ENCODE results near the gene MGRN1.
A peak's percentile ranks its signal among the peaks of the same experiment; 100 is the strongest.

Gene MGRN1

DNA sequence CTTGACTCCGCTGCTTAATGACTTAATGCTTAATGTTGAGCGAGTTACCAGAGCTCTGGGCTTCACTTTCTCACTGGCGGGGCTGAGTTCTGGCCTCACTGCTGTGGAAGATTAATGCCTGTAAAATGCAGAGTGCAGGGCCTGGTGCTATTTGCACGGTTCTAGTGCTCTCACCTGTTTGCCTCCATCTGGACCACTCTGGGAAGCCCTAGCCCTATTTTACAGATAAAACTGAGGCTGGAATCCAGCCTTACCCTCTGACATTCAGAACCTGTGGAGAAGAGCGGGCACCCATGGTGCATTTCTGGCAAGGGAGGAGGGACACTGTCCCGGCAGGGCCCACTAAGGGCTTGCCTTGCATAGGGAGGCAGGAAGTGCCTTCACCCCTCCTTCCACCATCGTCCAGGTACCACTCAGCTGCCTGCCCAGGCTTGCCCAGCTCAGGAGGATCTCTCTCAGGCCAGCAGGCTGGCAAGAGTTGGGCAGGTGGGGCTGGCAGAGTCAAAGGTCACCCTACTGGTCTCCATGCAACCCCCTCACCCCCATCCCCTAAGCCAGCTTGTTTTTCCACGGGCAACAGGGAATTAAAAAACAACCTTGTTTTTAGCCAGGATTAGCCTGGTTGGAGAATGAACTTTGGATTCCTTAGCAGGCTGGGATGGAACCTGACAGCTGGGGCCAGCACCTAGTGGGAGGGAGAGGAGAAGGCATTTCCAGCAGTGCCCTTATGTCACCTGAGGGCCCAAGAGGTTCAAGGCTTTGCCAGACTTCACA, 5.8 kb upstream of the MGRN1 start:
- DNase-seq (ENCODE audit: extremely low read depth, insufficient read length) = no peak
- Histone ChIP-seq H3K36me3 (ENCODE audit: control insufficient read depth, insufficient read depth, low read length) (no peaks in the 10 kb centered on the region), H3K4me3 (replicated peaks; ENCODE audit: low read depth, low read length) (no peak overlapping the region), H3K27me3 (replicated peaks; ENCODE audit: control insufficient read depth, insufficient read depth, low read length) (no peaks in the 10 kb centered on the region)
- TF ChIP-seq, protein P1, sequence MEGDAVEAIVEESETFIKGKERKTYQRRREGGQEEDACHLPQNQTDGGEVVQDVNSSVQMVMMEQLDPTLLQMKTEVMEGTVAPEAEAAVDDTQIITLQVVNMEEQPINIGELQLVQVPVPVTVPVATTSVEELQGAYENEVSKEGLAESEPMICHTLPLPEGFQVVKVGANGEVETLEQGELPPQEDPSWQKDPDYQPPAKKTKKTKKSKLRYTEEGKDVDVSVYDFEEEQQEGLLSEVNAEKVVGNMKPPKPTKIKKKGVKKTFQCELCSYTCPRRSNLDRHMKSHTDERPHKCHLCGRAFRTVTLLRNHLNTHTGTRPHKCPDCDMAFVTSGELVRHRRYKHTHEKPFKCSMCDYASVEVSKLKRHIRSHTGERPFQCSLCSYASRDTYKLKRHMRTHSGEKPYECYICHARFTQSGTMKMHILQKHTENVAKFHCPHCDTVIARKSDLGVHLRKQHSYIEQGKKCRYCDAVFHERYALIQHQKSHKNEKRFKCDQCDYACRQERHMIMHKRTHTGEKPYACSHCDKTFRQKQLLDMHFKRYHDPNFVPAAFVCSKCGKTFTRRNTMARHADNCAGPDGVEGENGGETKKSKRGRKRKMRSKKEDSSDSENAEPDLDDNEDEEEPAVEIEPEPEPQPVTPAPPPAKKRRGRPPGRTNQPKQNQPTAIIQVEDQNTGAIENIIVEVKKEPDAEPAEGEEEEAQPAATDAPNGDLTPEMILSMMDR (IDR thresholded peaks at IDR 0.05; ENCODE audit: insufficient read depth, low read length, poor library complexity, severe bottlenecking) = no peak

DNA sequence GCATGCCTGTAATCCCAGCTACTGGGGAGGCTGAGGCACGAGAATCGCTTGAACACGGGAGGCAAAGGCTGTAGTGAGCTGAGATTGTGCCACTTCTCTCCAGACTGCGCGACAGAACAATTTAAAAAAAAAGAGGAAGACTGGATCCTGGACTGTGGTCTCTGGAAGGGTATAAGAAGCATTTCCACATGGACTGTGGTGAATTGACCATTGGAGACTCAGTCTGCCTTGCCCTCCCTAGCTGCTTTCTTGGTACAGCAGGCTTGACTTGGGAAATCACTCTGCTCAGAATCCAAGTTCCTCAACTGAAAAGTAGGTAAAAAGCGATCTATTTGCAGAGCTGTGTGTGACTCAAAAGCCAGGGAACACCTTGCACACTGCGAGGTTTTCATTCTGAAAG, 1.0 kb upstream of the MGRN1 start:
- no peak for DNase-seq (ENCODE audit: extremely low read depth, insufficient read length)
- Histone ChIP-seq H3K36me3 (ENCODE audit: control insufficient read depth, insufficient read depth, low read length) (peaks cover 2% of the 10 kb centered on the region; the same call in 1 of the 2 replicates), H3K4me3 (replicated peaks; ENCODE audit: low read depth, low read length) (no peak overlapping the region), H3K27me3 (replicated peaks; ENCODE audit: control insufficient read depth, insufficient read depth, low read length) (no peaks in the 10 kb centered on the region)
- TF ChIP-seq, protein P1 (IDR thresholded peaks at IDR 0.05; ENCODE audit: insufficient read depth, low read length, poor library complexity, severe bottlenecking) = no peak

DNA sequence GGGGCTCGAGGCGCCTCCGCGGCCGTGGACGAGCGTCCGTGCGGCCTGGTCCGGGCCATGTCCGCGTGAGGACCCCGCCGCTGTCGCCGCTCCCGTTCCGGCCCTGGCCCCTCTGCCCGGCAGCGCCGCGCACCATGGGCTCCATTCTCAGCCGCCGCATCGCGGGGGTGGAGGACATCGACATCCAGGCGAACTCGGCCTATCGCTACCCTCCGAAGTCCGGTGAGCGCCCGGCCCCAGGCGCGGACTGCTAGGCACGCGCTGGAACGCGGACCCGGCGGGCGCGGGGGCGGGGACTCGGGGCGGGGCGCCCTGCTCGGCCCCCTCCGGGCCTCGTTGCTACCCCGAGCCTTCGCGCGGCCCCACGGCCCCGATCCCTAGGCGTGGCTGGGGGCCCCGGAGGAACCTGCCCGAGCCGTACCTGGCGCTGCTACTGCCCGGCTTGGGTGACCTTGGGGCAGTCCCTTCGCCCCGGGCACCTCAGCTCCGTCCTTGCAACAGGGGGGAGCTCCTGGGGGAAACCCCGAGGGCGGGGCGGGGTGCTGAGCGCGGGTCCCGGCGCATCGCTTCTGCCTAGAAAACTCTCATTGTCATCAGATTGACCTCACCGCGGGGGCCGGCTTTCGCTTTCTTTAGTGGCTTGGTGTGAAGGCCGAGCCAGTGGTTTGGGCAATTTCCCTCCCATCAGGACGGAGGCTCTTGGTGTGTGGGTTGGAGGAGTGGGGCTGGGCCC, 367 bp downstream of the MGRN1 start:
- H3K36me3 ChIP-seq (ENCODE audit: control insufficient read depth, insufficient read depth, low read length) = peaks cover 2% of the 10 kb centered on the region; the same call in 1 of the 2 replicates
- TF ChIP-seq, protein P1 (IDR thresholded peaks at IDR 0.05; ENCODE audit: insufficient read depth, low read length, poor library complexity, severe bottlenecking) = no peak
- peak; percentile 90 for DNase-seq (ENCODE audit: extremely low read depth, insufficient read length)
- peak overlapping the region; percentile 93 for H3K4me3 ChIP-seq (replicated peaks; ENCODE audit: low read depth, low read length)
- H3K27me3 ChIP-seq (replicated peaks; ENCODE audit: control insufficient read depth, insufficient read depth, low read length) = no peaks in the 10 kb centered on the region

DNA sequence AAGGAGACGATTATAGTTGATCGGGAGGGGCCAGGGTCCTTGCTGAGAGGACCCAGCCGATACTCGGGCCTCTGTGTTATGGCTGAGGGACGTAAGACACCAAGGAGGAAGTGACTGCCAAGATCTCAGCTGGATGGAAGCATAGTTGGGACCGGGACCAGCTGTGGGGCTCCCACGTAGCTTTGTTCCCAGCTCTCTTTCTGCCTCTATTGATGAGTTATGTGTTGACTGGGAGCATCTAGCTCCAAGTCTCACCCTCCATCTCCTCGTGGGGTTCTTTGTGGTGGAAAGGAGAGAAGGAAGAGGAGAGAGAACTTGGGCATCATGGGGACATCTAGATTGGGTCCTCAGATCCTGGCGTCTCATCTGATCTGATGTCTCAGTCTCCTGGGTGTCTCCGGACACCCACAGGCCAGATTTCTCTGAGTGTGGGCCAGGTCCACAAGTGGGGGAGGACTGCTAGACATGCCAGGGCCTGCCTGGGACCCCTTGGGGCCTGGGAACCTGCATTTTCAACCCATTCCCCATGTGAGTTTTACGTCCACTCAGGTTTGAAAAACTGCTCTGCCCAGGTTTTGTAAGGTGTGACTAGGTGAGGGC, 1.0 kb downstream of the MGRN1 start:
- TF ChIP-seq, protein P1 (IDR thresholded peaks at IDR 0.05; ENCODE audit: insufficient read depth, low read length, poor library complexity, severe bottlenecking) = no peak
- DNase-seq (ENCODE audit: extremely low read depth, insufficient read length) = no peak
- H3K27me3 ChIP-seq (replicated peaks; ENCODE audit: control insufficient read depth, insufficient read depth, low read length) = no peaks in the 10 kb centered on the region
- H3K36me3 ChIP-seq (ENCODE audit: control insufficient read depth, insufficient read depth, low read length) = peaks cover 2% of the 10 kb centered on the region; the same call in 1 of the 2 replicates
- peak overlapping the region; percentile 93 for H3K4me3 ChIP-seq (replicated peaks; ENCODE audit: low read depth, low read length)

DNA sequence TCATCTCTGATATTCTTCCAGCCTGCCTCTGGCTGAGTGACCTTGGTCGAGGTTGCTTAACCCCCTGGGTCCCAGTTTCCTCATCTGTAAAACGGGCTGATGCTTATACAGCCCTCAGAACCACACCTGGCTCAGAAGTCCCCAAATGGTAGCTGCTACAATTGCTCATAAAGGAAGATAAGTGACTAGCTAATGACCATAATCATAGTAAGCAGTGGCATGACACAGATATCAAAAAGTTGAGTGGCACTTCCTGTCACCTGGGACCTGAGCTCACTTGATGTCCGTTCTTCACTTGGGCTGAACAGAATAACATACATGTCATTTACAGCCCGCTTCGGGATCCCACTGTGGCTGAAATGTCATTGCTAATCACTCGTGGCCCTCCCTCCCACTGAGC, 1.8 kb downstream of the MGRN1 start:
- H3K4me3 ChIP-seq (replicated peaks; ENCODE audit: low read depth, low read length) = peak overlapping the region; percentile 93
- H3K27me3 ChIP-seq (replicated peaks; ENCODE audit: control insufficient read depth, insufficient read depth, low read length) = no peaks in the 10 kb centered on the region

More for the DNA sequence above, 1.8 kb downstream of the MGRN1 start:
- TF ChIP-seq, protein P1 (IDR thresholded peaks at IDR 0.05; ENCODE audit: insufficient read depth, low read length, poor library complexity, severe bottlenecking) = no peak
- no peak for DNase-seq (ENCODE audit: extremely low read depth, insufficient read length)
- peaks cover 2% of the 10 kb centered on the region; the same call in 1 of the 2 replicates for H3K36me3 ChIP-seq (ENCODE audit: control insufficient read depth, insufficient read depth, low read length)
